ENCODE results near the gene FAM89A. TPM values are rescaled to one million over a fixed set of nuclear protein-coding genes. Genes with fewer than 3 reads are reported as not detected.

The FAM89A gene
- total and polyA plus RNA-seq, 2 of the 8 experiments (the other 6 are each of a cell fraction or from before 2014, with no cell fraction given), result 2.1 to 2.2 TPM

DNA sequence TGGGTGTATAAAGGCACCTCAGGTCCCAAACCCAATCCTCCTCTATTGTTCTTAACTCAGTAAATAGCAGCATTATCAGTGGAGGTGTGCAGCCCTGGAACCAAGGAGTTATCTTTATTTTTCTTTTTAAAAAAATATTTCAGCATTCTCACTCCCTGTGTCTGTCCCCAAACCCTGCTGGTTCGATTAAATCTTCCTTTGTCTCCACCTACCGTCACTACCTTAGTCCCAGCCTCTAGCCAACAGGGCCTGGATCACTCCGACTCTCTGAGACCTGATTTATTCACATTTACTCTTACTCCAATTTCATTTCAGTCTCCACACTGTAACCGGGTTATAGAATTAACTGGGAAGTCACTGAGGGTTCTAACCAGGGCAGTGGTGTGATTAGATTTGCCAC, 39.1 kb upstream of the FAM89A start:
- H2BK15ac ChIP-seq (ENCODE audit: low read length), result no peak overlapping the region
- no peak overlapping the region for H3K4me3 ChIP-seq (ENCODE audit: extremely low read depth in 1 of 4, insufficient read depth in 2 of 4, low read depth in 3 of 4, low read length in 4 of 4)
- no peaks in the 10 kb centered on the region for H3K23me2 ChIP-seq (ENCODE audit: low read depth, low read length)
- H3K4me2 ChIP-seq (ENCODE audit: insufficient read depth in 1 of 2, low read depth in 2 of 2, low read length in 2 of 2), result no peak overlapping the region
- TF ChIP-seq NANOG (IDR thresholded peaks at IDR 0.05; ENCODE audit: insufficient read depth, low read depth, low read length, poor library complexity, severe bottlenecking) (no peak), SIX5 (IDR thresholded peaks at IDR 0.05; ENCODE audit: low read depth, low read length) (no peak), POU5F1 (IDR thresholded peaks at IDR 0.05; ENCODE audit: low read depth, low read length) (no peak), SP2 (IDR thresholded peaks at IDR 0.05; ENCODE audit: low read length) (no peak), POLR2A (IDR thresholded peaks at IDR 0.05; ENCODE audit: control extremely low read depth in 1 of 2, low read depth in 2 of 2, low read length in 2 of 2) (no peak), POLR2AphosphoS5 (IDR thresholded peaks at IDR 0.05; ENCODE audit: low read depth, low read length) (no peak), RFX5 (IDR thresholded peaks at IDR 0.05; ENCODE audit: borderline replicate concordance, low read depth, low read length) (no peak), RAD21 (IDR thresholded peaks at IDR 0.05 in 1 of 2, conservative IDR thresholded peaks at IDR 0.05 in 1 of 2; ENCODE audit: low read depth in 2 of 2, low read length in 2 of 2) (no peak), EGR1 (IDR thresholded peaks at IDR 0.05; ENCODE audit: borderline replicate concordance, low read depth, low read length) (no peak)
- TF ChIP-seq, protein P1, sequence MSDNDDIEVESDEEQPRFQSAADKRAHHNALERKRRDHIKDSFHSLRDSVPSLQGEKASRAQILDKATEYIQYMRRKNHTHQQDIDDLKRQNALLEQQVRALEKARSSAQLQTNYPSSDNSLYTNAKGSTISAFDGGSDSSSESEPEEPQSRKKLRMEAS (IDR thresholded peaks at IDR 0.05), result no peak
- no peak overlapping the region for H2BK12ac ChIP-seq (ENCODE audit: low read depth, low read length)
- H3K56ac ChIP-seq (replicated peaks; ENCODE audit: insufficient read length, low read depth, low read length), result no peak overlapping the region
- no peak overlapping the region for H4K91ac ChIP-seq (replicated peaks; ENCODE audit: insufficient read length, low read length)
- H2BK20ac ChIP-seq (ENCODE audit: low read length), result no peak overlapping the region
- peaks cover 0 to 3% (median 0%) of the 10 kb centered on the region in 4 experiments; a peak in 2 of 7 replicates for H3K27me3 ChIP-seq (replicated peaks in 1 of 4; ENCODE audit: control insufficient read depth in 3 of 4, extremely low read depth in 1 of 4, insufficient read depth in 3 of 4, low read length in 3 of 4)
- no peak overlapping the region for H3K18ac ChIP-seq (ENCODE audit: extremely low read depth, low read length)
- no peak for DNase-seq (ENCODE audit: low read depth in 1 of 2, low spot score in 2 of 2)
- 86% methylated on average over 4 of the region's 4 CpGs; no CpG with 5 or more reads in 1 of the 2 experiments for WGBS, 2 experiments (ENCODE audit: extremely low coverage in 1 of 2, insufficient coverage in 1 of 2, insufficient read length in 1 of 2, insufficient replicate concordance in 2 of 2, low coverage in 1 of 2, low lambda C conversion rate in 2 of 2, missing lambda C conversion rate in 1 of 2)
- H2AFZ ChIP-seq (ENCODE audit: low read length), result no peak overlapping the region
- CTCF ChIA-PET (ENCODE audit: partially characterized antibody), result interaction anchor here (1.0 kb wide), 1 partner anchor 13 kb away, joined by 3 read pairs; no protein-coding TSS in a partner anchor
- no peaks in the 10 kb centered on the region for H3K9me3 ChIP-seq (ENCODE audit: insufficient read depth in 2 of 2, low read depth in 1 of 2, low read length in 1 of 2)
- H2BK5ac ChIP-seq (ENCODE audit: low read depth, low read length), result no peak overlapping the region
- no peak overlapping the region for H3K4ac ChIP-seq (replicated peaks; ENCODE audit: insufficient read length, low read depth, low read length)
- FAIRE-seq, result no peak
- H3K4me1 ChIP-seq (replicated peaks in 1 of 4; ENCODE audit: control insufficient read depth in 3 of 4, insufficient read depth in 4 of 4, low read length in 3 of 4), result no peaks in the 10 kb centered on the region
- H3K9ac ChIP-seq (replicated peaks in 1 of 4; ENCODE audit: extremely low read depth in 1 of 4, low read depth in 3 of 4, low read length in 3 of 4), result no peak overlapping the region
- H4K5ac ChIP-seq (ENCODE audit: insufficient read length, low read depth, low read length), result no peak overlapping the region
- no peaks in the 10 kb centered on the region for H3K36me3 ChIP-seq (ENCODE audit: control insufficient read depth in 2 of 4, insufficient read depth in 4 of 4, low read length in 3 of 4)
- H3K79me1 ChIP-seq (ENCODE audit: low read depth, low read length), result no peaks in the 10 kb centered on the region
- no peak overlapping the region for H4K8ac ChIP-seq (ENCODE audit: extremely low read depth, insufficient read depth, low read length)
- POLR2A ChIA-PET (ENCODE audit: partially characterized antibody), result no interaction called here
- no peaks in the 10 kb centered on the region for H4K20me1 ChIP-seq (replicated peaks in 1 of 2; ENCODE audit: control insufficient read depth in 1 of 2, insufficient read depth in 2 of 2, low read length in 2 of 2)
- no peak overlapping the region for H3K27ac ChIP-seq (ENCODE audit: low read depth, low read length)
- H3K23ac ChIP-seq (ENCODE audit: insufficient read length), result no peak overlapping the region
- H2AK5ac ChIP-seq (ENCODE audit: low read depth, low read length), result no peak overlapping the region
- H3K79me2 ChIP-seq (ENCODE audit: control insufficient read depth in 1 of 2, insufficient read depth in 2 of 2, low read length in 2 of 2), result no peaks in the 10 kb centered on the region
- H2BK120ac ChIP-seq (replicated peaks; ENCODE audit: low read depth, low read length), result no peak overlapping the region
- no peak overlapping the region for H3K14ac ChIP-seq (ENCODE audit: insufficient read length)
